Endothelial cell of umbilical vein (primary cell): Measurements from ENCODE around the gene CCDC124. TPM values are rescaled to one million over a fixed set of nuclear protein-coding genes. Genes with fewer than 3 reads are reported as not detected.

Source experiments
- BruUV-seq: library from RNA; stranded (reverse); fragments of 400-500 nt; replicated peaks from 2 replicates; lab custom pipeline; 2021; lab: Mats Ljungman, UMichigan
- CTCF ChIA-PET: fragments of 300-600, 350-600 bp; sonication (Branson Sonifier 250); formaldehyde crosslinking; loops from one replicate; lab custom pipeline; 2021; ENCODE audit warnings: antibody characterized with exemption, inconsistent platforms; lab: Charles Lee
- POLR2A ChIA-PET: fragments of 300-600, 350-600 bp; sonication (Branson Sonifier 250); formaldehyde crosslinking; loops from one replicate; lab custom pipeline; 2021; ENCODE audit warnings: antibody characterized with exemption, inconsistent platforms; lab: Charles Lee
- DNase-seq: peaks from one replicate; pipeline ENCODE4 v3.0.0-alpha.2; 2011; ENCODE audit warnings: low read depth, low spot score
- FAIRE-seq: peaks from 2 replicates; lab custom pipeline; 2011; peaks lifted over from hg19 to GRCh38; lab: Jason Lieb, UNC
- H2AFZ ChIP-seq: 2 replicates; pipeline ENCODE4 v1.6.0; 2012; ENCODE audit warnings: low read depth, low read length, control low read depth, inconsistent platforms
- H3K27ac ChIP-seq: 2 replicates; pipeline ENCODE4 v1.5.1; 2011; ENCODE audit warnings: low read depth, mild to moderate bottlenecking, control low read depth, low read length, moderate library complexity; ENCODE audit not compliant: insufficient read depth
- H3K27me3 ChIP-seq, 2 experiments: 2 replicates each; pipeline versions ENCODE4 v1.6.0 to v1.6.1; 2011; ENCODE audit warnings: low read length in 2 of 2, mixed read lengths in 1 of 2; ENCODE audit not compliant: control insufficient read depth in 2 of 2, insufficient read depth in 2 of 2
- H3K36me3 ChIP-seq, 2 experiments: 2 replicates in 1 of 2; 3 replicates in 1 of 2; pipeline ENCODE4 v1.5.1; 2011; ENCODE audit warnings: low read length in 2 of 2, mild to moderate bottlenecking in 1 of 2, moderate library complexity in 1 of 2; ENCODE audit not compliant: control insufficient read depth in 2 of 2, insufficient read depth in 2 of 2; ENCODE audit errors: extremely low read depth in 1 of 2
- H3K4me1 ChIP-seq: 3 replicates; pipeline ENCODE4 v1.5.1; 2011; ENCODE audit warnings: mild to moderate bottlenecking, low read length; ENCODE audit not compliant: control insufficient read depth, insufficient read depth; ENCODE audit errors: extremely low read depth
- H3K4me2 ChIP-seq: 2 replicates; pipeline ENCODE4 v1.6.1; 2011; ENCODE audit warnings: low read length, control low read depth, mixed read lengths; ENCODE audit not compliant: insufficient read depth
- H3K4me3 ChIP-seq, 3 experiments: fragments of 200-600 bp in 1 of 3; sonication (generic), shearing (Covaris generic) in 1 of 3; replicated peaks in 1 of 3; 2 replicates each; pipeline ENCODE4 v1.5.1; 2011 to 2016; ENCODE audit warnings: control low read depth in 3 of 3, low read length in 3 of 3, mild to moderate bottlenecking in 2 of 3, inconsistent platforms in 1 of 3, low read depth in 1 of 3, moderate library complexity in 1 of 3; ENCODE audit not compliant: insufficient read depth in 1 of 3
- H3K79me2 ChIP-seq: 2 replicates; pipeline ENCODE4 v1.6.0; 2012; ENCODE audit warnings: low read length, inconsistent platforms; ENCODE audit not compliant: control insufficient read depth, insufficient read depth
- H3K9ac ChIP-seq: replicated peaks from 2 replicates; pipeline ENCODE3; 2011; ENCODE audit warnings: low read length, control low read depth; ENCODE audit not compliant: insufficient read depth; ENCODE audit errors: extremely low read depth
- H3K9me1 ChIP-seq: replicated peaks from 3 replicates; pipeline ENCODE4 v1.6.0; 2011; ENCODE audit warnings: mild to moderate bottlenecking, low read length; ENCODE audit not compliant: control insufficient read depth, insufficient read depth; ENCODE audit errors: extremely low read depth
- H3K9me3 ChIP-seq: replicated peaks from 2 replicates; pipeline ENCODE4 v1.5.1; 2012; ENCODE audit warnings: low read length, inconsistent platforms; ENCODE audit not compliant: control insufficient read depth, insufficient read depth
- H4K20me1 ChIP-seq: replicated peaks from 2 replicates; pipeline ENCODE3; 2011; ENCODE audit warnings: mild to moderate bottlenecking, low read length; ENCODE audit not compliant: control insufficient read depth, insufficient read depth; ENCODE audit errors: extremely low read depth
- CTCF ChIP-seq, 2 donors: IDR thresholded peaks; 1 replicate in 1 of 2; 2 replicates in 1 of 2; pipeline ENCODE4 v1.5.1; 2011; ENCODE audit warnings: low read length in 2 of 2, mild to moderate bottlenecking in 2 of 2, moderate library complexity in 2 of 2, control low read depth in 1 of 2, inconsistent platforms in 1 of 2, low read depth in 1 of 2; ENCODE audit not compliant: insufficient read depth in 1 of 2; ENCODE audit errors: extremely low read depth in 1 of 2
- EZH2 ChIP-seq: IDR thresholded peaks from 2 replicates; pipeline ENCODE4 v1.6.1; 2012; ENCODE audit warnings: borderline replicate concordance, low read depth, mild to moderate bottlenecking, moderate library complexity, low read length, inconsistent platforms; ENCODE audit not compliant: severe bottlenecking
- FOS ChIP-seq: IDR thresholded peaks from 2 replicates; pipeline ENCODE4 v1.6.1; 2011; ENCODE audit warnings: mild to moderate bottlenecking, low read length, moderate library complexity, borderline replicate concordance; ENCODE audit not compliant: insufficient read depth
- GATA2 ChIP-seq: IDR thresholded peaks from 2 replicates; pipeline ENCODE4 v1.7.0; 2011; ENCODE audit warnings: low read depth, mild to moderate bottlenecking, moderate library complexity, mixed read lengths, low read length; ENCODE audit not compliant: insufficient read length, insufficient read depth
- JUN ChIP-seq: IDR thresholded peaks from 2 replicates; pipeline ENCODE4 v1.6.1; 2011; ENCODE audit warnings: borderline replicate concordance, low read depth; ENCODE audit not compliant: insufficient read length, insufficient read depth
- MAX ChIP-seq: IDR thresholded peaks from 2 replicates; pipeline ENCODE4 v1.6.1; 2011; ENCODE audit not compliant: insufficient read depth, insufficient read length
- MYC ChIP-seq: IDR thresholded peaks from one replicate; pipeline ENCODE4 v1.6.1; 2011; ENCODE audit warnings: mild to moderate bottlenecking, low read depth, low read length
- POLR2A ChIP-seq: IDR thresholded peaks from 2 replicates; pipeline ENCODE4 v1.6.1; 2012; ENCODE audit warnings: low read depth, mild to moderate bottlenecking, control low read depth, low read length
- POLR2AphosphoS5 ChIP-seq: IDR thresholded peaks from 2 replicates; pipeline ENCODE4 v1.6.1; 2012; ENCODE audit warnings: low read depth, mild to moderate bottlenecking, control low read depth, low read length, moderate library complexity; ENCODE audit not compliant: insufficient read depth
- dilution Hi-C: fragments of 300-500 bp; cut with MboI; formaldehyde crosslinking; loops from one replicate; pipeline ENCODE4 v1.15.0; 2019; ENCODE audit warnings: low sequenced_read_pairs; ENCODE audit not compliant: extremely low pct_ligation_motif_present
- intact Hi-C: fragments of 100-400 bp; cut with micrococcal nuclease; formaldehyde crosslinking; loops from one replicate; pipeline ENCODE4 v1.10.0; 2022
- polyA plus RNA-seq, 4 experiments: library from polyadenylated mRNA; depleted of rRNA in 3 of 4; stranded (reverse) in 3 of 4; unstranded in 1 of 4; fragments of >200 nt; gene quantifications; 2 replicates each; pipeline versions ENCODE4 v1.2.1 to v1.2.3, GENCODE V29; 2011 to 2012; ENCODE audit warnings: missing spikeins in 1 of 4
- total RNA-seq: library from RNA; stranded (reverse); gene quantifications from 2 replicates; pipeline ENCODE4 v1.2.3, GENCODE V29; 2021

CCDC124 gene
- total and polyA plus RNA-seq, 2 donors (not counting 3 experiments of a cell fraction or from before 2014, with no cell fraction given), result 101 to 115 TPM

DNA sequence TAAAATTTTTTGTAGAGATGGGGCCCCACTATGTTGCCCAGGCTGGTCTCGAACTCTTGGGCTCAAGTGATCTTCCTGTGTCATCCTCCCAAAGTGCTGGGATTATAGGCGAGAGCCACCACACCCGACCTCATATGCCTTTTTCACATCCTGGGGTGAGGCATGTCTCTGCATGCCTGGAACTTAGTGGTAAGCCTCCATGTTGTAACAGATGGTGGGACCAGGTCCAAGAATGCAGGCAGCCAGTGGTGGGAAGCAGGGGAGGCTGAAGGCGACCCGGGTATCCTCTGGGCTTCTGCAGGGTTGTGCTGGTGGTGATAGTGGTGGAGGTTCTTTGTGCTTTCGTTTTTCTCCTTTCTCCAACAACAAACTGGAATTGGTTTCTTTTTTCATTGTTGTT lies 30.1 kb upstream of the CCDC124 start:
- CTCF ChIA-PET, result no interaction called here
- H3K79me2 ChIP-seq, result no peaks in the 10 kb centered on the region
- FAIRE-seq, result no peak
- DNase-seq, result no peak
- TF ChIP-seq EZH2 (no peak), FOS (no peak), JUN (no peak), GATA2 (no peak), POLR2A (no peak), MAX (no peak), POLR2AphosphoS5 (no peak), MYC (no peak), CTCF (IDR thresholded peaks at IDR 0.05; ENCODE audit: extremely low read depth in 1 of 2, insufficient read depth in 1 of 2, low read depth in 1 of 2, low read length in 2 of 2) (no peak)
- intact Hi-C loops (no loop called here), dilution Hi-C loops (no loop called here)
- H3K4me2 ChIP-seq, result no peak overlapping the region
- H3K4me3 ChIP-seq, result no peak overlapping the region
- POLR2A ChIA-PET, result no interaction called here
- H2AFZ ChIP-seq, result no peak overlapping the region
- H3K4me1 ChIP-seq, result no peaks in the 10 kb centered on the region
- no peaks in the 10 kb centered on the region for H3K36me3 ChIP-seq
- peaks cover 0 to 2% of the 10 kb centered on the region in 2 experiments for H3K27me3 ChIP-seq
- no peaks in the 10 kb centered on the region for H4K20me1 ChIP-seq
- H3K9me3 ChIP-seq, result no peaks in the 10 kb centered on the region
- no peaks in the 10 kb centered on the region for H3K9me1 ChIP-seq
- H3K9ac ChIP-seq, result no peak overlapping the region
- H3K27ac ChIP-seq, result no peak overlapping the region
- BruUV-seq, result no TSS peak
